ENCODE results near the gene TRAFD1. TPM values are rescaled to one million over a fixed set of nuclear protein-coding genes. Genes with fewer than 3 reads are reported as not detected.

Gene TRAFD1
- total RNA-seq, 1 donor from 2014 or later, result 98.6 TPM

DNA sequence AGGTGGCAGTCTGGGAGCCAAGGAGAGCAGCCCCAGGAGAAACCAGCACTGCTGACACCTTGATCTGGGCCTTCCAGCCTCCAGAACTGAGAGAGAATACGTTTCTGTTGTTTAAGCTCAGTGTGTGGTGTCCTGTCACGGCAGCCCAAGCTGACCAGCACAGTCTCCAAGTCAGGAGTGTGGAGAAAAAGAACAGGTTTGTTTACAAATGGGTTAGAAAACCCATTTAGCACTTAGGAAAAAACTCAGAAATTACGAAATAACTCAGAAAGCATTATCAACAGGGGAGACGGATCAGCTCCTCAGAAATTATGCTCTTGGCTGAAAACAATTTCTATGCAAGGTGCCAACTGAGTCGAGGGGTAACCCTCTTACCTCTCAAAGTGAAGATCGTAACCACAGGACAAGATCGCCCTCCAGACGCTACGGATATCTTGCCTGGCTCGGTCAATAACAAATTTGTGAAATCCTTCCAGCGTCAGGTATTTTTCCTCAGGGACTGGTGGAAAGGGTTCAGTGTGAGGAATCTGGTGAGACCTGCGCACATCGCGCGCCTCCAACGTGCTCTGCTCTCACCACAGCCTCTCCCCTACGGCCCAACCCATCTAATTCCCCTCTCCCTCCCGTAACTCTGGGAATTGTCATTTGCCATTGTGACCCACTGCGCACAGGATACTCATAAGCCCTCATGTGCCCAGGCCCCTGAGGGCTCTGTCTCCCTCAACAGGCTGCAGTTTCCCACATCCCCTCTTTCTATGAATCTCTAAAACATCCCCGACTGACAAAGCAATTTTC, 50.2 kb downstream of the TRAFD1 start:
- intact Hi-C loops (cut with micrococcal nuclease), result no loop called here

DNA sequence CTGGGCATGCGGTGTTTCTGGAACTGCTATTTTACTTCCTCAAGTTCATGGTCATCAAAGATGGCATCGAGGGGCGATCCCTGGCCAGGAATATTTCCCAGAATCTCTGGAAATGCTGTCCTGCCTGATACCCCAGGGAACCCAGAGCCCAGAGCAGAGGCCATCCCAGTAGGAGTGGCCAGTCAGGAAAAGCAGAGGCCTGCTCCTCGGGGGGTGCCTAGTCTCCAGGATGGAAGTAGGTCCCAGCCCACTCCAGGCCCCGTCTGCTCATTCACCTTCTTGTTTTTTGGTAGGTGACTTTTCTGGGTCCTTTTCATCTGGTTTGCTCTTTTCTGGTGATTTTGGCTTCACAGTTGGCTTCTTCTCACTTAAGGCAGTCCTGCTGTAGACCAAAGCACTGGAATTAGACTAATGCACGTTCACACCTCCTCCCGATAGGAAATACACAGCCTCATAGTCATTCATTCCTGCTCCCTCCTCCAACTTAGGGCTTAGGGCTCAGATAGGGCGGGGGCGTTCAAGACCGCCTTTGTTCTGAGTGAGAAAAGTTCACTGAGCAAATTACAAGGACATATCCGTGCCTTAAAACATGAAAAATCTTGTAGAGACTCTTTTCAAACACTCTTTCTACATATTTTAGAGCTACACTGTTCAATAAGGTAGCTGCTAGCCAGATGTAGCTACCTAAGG, 51.1 kb downstream of the TRAFD1 start:
- intact Hi-C loops (cut with micrococcal nuclease), result no loop called here

DNA sequence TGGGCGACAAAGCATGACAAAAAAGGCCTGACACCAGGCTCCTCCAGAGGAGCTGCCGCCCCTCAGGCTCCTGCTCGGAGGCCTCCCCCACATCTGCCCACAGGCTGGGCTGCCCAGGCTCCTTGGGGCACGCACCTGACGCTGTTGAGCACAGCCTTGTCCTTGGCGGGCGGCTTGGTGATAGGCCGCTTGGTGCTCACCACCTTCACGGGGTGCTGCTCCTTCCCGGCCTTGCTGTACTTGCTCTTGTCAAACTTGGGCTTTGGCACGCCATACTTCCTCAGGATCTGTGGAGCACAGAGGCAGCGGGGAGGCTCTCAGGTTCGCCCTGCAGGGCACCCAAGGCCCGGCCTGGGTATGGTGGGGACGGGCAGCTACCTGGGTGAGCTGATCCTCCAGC, 53.4 kb downstream of the TRAFD1 start:
- intact Hi-C loops (cut with micrococcal nuclease), result no loop called here

DNA sequence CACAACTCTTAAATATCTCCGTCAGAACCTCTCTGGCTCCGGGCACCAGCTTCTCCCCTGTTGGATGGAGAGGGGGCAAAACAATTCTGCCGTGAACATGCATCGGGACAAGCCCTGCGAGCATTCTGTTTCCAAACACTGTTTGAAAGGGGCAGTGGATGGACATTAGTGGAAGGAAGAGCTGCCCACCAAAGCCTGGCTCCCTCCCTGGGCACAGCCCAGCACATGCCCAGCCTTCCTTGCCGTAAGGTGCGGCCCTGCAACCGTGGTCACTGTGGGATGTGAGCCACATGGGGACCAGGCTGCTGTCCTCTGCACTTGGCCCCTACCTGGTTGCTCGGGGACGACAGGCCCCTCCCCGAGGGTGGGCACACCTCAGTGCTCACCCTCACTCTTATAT, 54.0 kb downstream of the TRAFD1 start:
- intact Hi-C loops (cut with micrococcal nuclease), result no loop called here

DNA sequence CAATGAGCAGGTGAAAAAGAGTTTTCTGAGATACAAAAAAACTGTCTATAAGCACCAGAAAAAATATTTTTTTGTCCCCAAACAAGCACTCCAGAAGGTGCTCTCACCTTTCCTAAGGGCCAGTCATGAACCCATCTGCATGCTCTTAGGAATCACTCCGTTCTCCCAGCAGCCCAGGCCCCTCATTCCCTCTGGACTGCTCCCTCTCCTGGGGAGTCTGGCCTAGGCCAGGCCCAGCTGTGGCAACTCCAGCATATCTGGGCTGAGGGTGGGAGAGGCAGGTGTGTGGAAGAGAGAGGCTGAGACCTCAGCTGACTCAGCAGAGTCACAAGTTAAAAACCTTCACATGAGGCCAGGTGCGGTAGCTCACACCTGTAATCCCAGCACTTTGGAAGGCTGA, 54.6 kb downstream of the TRAFD1 start:
- intact Hi-C loops (cut with micrococcal nuclease), result no loop called here

DNA sequence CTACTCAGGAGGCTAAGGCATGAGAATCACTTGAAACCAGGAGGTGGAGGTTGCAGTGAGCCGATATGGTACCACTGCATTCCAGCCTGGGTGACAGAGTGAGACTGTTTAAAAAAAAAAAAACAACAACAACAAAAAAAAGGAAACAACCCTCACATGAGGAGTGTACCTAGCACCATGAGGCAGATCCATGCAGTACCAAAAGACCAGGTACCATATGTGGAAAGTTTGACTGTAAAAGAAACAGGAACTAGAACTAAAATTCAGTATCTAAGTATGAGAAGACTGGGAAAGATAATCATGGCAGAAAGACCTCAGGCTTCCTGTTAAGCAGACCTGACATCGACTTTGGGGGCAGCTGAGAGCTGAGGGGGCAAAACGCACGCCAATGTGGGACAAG, 55.1 kb downstream of the TRAFD1 start:
- intact Hi-C loops (cut with micrococcal nuclease), result no loop called here

DNA sequence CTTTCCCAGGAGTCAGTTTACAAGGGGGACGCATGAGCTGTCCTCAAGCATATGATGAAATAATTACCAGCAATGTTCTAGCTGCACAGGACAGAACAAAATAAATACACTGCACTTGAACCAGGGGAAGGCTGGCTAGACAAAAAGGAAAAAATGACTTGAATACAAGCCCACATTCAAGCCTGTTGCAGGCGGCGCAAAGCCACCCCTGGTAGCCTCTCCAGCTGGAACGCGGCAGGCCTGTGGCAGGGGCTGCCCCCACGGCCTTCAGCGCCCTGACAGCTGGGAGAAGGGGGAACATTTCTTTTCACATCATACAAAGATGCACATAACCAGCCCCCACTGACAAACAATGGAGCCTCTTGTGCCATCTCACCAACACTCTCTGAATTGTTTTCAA, 57.1 kb downstream of the TRAFD1 start:
- intact Hi-C loops (cut with micrococcal nuclease), result no loop called here

DNA sequence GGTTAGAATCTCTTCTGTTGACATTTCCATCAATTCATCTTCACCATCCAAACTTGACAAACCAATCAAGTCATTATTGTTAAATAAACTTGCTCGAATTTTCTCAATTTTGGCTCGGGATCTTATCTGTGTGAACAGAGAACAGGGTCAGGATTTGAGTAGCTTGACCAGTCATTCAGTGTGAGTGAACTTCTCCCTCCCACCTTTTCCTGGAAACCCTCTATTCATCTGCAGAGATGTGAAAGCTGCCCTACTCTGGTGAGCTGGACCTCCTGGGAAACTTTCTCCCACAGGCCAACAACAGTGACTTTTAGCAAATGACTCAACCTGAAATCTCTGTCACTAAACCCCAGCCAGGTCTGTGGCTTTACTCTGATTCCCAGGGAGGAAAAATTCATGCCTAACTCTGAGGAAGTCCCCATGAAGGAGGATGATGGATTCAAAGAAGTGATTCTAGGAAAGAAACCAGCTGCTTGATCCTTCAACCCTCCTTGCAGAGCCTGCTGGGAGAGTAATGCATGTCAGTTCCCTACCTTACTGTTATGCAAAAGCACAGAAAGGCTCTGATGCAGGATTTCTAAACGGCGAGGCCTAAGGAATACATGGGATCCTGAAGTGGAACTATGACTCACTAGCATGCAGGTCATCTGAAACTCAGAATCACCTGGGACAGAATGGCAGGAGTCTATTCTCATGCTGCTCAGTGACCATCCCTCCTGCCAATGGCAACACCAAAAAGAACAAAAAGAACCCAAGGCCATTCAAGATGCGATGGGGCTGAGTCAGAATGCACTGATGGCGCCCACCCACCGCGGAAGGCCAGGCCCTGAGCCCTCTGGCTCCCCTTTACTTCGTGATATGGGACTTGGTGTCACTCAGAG, 58.0 kb downstream of the TRAFD1 start:
- intact Hi-C loops (cut with micrococcal nuclease), result no loop called here

DNA sequence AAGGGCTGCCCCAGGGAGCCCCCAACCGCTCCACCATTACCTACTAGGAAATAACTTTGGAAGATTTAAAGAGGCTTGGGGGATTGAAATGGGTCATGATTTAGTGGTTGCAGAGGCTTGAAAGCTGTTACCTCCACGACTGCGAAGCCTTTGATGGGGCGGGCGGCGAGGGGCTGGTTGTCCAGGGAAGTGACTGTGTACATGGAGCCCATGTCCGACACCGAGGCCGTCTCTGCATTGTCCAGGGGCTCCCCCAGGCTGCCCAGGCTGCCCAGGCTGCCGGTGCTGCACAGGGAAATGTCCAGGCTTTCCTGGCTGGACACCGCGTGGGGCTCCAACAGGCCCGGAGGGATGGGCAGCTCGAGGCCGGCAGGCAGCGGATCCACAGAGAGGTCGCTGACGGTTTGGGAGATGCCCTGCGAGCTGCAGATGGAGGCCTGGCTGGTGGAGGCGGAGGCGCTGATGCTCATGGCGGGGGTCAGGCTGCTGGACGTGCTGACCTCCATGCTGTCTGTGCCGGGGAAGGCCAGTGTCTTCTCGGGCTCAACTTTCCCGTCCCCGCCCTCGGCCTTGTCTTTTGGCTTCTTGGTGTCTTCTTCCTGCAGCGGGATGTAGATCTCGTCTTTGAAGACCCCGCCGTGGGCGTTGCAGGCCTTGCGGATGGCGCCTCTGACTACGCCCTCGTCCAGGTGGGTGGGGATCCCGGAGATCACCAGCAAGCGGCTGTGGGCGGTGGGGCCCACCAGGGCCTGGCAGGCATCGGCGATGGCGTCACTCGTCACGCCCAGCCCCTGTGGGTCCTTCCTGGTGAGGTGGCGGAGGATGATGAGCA, 58.9 kb downstream of the TRAFD1 start:
- intact Hi-C loops (cut with micrococcal nuclease), result no loop called here

DNA sequence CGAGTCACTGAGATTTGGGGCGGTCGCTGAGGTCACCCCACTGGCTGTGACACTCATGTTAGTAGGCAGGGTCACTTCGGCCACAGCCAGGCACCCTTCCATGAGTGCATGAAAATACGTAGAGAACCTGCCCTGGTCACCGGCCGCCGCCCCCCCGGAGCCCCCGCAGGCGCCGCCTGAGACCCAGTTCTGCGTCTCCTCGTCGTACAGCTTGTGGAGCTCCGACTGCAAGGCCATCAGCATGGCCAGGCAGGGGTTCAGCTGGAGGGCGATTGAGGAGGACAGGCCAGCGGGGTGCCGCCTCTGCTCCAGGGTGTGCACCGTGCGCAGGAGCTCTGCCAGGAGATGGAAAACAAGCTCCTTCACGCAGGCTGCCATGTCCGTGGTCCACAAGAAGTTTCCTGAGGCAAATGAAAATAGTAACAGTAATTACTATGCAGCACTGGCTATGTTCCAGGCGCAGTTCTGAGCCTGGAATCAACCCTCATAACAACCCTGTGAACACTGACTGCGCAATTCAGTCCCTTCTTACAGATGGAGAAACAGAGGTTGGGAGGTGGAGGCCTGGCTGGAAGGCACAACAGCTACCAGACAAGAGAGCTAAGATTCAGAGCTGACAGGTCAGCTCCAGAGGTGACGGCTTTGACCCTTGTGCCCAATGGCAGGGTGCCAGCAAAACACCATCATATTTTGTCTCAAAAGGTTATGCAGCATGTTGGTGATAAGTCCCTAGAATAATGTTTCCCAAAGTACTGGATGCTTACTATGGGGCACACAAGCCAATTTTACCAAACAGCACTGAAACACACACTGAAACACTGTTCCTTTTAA, 59.9 kb downstream of the TRAFD1 start:
- intact Hi-C loops (cut with micrococcal nuclease), result no loop called here

DNA sequence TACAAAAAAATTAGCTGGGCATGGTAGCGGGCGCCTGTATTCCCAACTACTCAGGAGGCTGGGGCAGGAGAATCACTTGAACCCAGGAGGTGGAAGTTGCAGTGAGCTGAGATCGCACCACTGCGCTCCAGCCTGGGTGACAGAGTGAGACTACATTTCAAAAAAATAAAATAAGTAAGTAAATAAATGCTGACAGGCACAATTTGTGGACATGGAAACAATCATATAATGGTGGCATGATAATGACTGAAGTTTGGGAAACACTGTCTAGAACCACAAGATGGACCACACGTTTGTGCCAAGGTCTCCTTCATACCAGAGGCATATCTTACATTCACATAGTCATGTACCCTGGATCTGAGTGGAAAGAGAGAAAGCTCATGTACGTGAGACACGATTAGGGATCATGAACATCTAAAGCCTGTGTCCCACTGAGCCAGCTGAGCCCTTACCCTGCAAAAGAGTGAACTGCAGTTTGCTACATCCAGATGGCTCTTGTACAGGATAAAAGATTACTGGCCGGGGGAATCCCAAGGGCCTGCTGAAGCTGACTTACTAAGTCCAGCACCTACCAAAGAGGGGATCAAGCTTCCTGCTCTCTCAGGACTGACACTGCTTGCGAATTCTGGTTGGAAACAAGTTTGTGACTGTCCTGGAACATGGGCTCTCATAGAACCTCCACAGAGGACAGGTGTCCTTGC, 62.9 kb downstream of the TRAFD1 start:
- intact Hi-C loops (cut with micrococcal nuclease), result no loop called here

DNA sequence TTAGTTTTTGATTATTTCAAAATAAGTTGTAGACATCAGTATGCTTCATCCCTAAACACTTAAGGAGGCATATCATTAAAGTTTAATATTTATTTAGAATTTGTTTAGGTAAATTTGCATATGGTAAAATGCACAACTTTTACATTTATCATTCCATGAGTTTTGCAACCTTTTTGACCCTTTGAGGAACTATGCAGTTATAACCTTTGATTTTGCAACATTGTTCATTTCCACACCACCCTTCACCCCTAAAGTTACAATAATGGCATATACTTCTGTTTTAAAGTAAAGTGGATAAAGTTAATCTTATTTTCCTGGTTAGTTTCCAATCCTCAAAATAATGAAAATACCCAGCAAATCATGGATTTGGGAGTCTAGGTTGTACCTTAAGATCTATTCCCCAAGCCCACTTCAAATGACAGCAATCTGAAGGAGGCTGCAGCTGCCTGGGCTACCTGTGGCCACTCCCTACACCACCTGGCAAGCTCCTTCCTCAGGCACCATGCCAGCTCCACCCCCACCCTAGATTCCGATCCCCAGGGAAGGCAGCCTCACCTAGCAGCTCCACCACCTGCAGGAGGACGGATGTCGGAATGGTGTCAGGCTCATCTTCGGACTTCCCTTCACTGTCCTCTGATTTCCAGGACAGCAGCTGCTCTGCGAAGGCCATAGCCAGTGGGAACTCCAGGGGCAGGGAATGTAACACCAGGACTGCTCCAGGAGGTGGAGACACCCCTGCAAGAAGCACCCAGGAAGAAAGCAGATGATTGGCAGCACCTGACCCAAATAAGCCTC, 65.1 kb downstream of the TRAFD1 start:
- intact Hi-C loops (cut with micrococcal nuclease), result no loop called here

DNA sequence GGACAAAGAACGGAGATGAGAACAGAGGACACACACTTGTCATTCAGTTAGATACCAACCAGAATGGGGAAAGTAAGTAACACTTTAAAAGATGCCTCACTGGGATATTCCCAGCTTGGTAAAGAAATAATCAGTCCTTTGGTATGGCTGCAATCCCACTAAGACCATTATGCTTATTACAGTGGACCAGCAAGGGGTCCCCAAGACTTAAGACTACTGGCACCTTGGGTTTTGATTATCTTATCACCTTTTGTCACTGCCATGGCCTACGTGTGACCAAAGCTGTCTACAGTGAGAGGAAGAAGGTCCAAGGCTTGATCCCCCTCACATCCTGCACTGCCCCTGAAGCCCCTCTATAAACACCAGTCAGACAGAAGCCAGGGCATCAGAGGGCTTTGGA, 65.8 kb downstream of the TRAFD1 start:
- intact Hi-C loops (cut with micrococcal nuclease), result no loop called here

DNA sequence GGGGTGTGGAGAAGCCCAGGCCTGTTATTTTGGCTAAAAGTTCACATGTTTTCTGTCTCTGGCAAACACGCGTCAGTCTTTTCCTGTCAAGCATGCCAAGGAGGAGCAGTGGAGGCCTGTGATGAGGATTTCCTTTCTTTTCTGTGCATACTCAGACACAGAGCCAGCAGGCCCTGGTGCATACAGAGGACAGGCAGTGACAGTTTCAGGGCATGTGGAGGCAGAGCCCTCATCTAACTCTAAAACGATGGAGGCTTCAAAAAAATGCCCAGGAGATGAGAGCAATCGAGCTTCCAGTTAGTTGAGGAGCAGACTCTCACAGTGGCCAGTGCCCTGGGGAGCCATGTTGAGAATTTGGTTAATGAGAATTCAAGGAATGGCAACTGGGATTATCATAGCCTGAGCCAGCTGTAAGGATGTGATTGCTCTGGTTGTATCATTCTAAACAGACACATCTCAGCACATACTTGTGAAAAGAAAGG, 66.5 kb downstream of the TRAFD1 start:
- intact Hi-C loops (cut with micrococcal nuclease), result no loop called here

DNA sequence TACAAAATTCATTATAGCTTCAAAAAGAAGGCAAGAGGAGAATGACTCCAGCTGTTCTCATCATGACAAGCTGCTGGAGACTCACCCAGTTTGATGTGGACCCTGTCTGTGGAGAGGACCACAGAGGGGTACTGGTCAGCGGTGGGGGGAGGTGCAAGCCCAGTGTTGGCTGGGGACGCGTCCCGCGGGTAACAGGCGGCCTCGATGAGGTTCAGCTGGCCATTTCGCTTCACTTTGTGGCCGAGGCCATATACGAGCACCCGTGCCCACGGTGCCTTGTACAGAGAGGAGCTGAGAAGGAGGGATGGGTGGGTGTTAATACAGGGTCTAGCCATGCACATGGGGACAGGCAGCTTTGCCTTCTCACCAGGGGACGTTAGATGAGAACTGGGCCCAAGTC, 67.1 kb downstream of the TRAFD1 start:
- intact Hi-C loops (cut with micrococcal nuclease), result no loop called here

DNA sequence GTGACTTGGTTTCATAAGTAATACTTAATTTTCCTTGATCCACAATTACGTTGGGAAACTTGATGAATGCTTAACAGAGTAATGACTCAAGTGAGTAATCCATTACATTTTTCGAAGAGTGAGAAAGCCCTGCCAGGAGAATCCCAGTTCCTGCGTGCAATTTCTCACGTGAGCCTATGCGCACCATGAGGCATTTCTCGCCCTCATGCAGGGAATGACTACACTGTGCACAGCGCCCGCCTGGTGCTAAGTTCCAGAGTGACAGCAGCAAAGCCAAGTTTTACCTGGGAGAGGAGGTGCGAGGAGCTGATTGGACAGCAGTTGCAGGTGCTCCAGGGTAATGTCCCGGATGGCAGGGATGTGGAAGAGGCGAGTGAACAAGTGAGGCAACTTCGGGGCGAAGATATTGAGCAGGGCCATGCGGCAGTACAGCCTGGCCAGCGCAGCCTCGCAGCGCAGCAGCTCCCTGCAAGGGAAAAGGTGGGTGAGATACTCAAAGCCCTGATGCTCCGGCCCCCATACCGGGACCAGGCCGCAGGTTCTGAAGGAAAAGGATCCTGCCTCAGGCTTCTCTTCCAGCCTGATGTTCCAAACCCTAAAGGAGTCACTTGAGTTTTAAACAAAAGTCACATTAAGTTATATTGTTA, 69.4 kb downstream of the TRAFD1 start:
- intact Hi-C loops (cut with micrococcal nuclease), result no loop called here

DNA sequence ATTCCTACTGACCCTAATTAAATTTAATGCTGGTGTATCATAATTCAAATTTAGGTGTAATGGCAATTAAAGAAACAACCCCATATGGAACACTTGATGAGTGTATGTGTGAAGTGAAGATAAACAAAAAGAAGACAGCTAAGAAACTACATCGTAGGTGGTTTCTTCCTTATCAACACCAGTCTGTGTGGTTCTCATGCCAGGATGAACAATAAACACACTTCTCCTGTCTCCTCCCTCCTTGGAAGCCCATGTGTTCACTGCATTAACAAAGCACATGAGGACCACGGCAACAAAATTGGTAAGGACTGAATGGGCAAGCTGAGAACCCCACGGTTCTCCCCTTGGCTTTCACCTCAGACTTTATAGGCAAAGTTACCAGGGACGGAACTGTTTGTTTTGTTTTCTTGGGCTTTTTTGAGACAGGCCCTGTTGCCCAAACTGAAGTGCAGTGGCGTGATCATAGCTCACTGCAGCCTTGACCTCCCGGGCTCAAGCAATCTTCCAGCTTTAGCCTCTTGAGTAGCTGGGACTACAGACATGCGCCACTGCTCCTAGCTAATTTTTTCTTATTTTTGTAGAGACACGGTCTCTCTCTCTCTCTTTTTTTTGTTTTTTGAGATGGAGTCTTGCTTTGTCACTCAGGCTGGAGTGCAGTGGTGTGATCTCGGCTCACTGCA, 71.0 kb downstream of the TRAFD1 start:
- intact Hi-C loops (cut with micrococcal nuclease), result no loop called here

Measured in T-helper 1 cell treated with Interleukin-12 subunit alpha and Interleukin-12 subunit beta and Interleukin-4 antibody, amounts not matched to agents 30 ng/mL and 1 ng/mL, for 36 hours (primary cell).